Astrocyte of the cerebellum (primary cell): ENCODE measurements around the gene PYGM.

Experiments used
- DNase-seq: peaks from one replicate; pipeline ENCODE4 v3.0.0-alpha.2; 2011; ENCODE audit warnings: low read depth
- H3K4me3 ChIP-seq: 2 replicates; pipeline ENCODE4 v1.5.1; 2011; ENCODE audit warnings: mild to moderate bottlenecking, low read depth, low read length, moderate library complexity
- in situ Hi-C: cut with HindIII; loops from 2 replicates; pipeline ENCODE4 v1.10.0; 2017; ENCODE audit warnings: low sequenced_read_pairs
- TF ChIP-seq, protein P1 (sequence below): IDR thresholded peaks from 2 replicates; pipeline ENCODE4 v1.5.1; 2012; ENCODE audit warnings: low read length, low read depth, moderate library complexity, mild to moderate bottlenecking; ENCODE audit errors: missing control alignments

Gene PYGM

GRCh38 chr11:64790205-64791095 lies 30.7 kb upstream of the PYGM start:
- TF ChIP-seq, protein P1, sequence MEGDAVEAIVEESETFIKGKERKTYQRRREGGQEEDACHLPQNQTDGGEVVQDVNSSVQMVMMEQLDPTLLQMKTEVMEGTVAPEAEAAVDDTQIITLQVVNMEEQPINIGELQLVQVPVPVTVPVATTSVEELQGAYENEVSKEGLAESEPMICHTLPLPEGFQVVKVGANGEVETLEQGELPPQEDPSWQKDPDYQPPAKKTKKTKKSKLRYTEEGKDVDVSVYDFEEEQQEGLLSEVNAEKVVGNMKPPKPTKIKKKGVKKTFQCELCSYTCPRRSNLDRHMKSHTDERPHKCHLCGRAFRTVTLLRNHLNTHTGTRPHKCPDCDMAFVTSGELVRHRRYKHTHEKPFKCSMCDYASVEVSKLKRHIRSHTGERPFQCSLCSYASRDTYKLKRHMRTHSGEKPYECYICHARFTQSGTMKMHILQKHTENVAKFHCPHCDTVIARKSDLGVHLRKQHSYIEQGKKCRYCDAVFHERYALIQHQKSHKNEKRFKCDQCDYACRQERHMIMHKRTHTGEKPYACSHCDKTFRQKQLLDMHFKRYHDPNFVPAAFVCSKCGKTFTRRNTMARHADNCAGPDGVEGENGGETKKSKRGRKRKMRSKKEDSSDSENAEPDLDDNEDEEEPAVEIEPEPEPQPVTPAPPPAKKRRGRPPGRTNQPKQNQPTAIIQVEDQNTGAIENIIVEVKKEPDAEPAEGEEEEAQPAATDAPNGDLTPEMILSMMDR = no peak
- no peak for DNase-seq
- in situ Hi-C loops = no loop called here
- no peak overlapping the region for H3K4me3 ChIP-seq

DNA sequence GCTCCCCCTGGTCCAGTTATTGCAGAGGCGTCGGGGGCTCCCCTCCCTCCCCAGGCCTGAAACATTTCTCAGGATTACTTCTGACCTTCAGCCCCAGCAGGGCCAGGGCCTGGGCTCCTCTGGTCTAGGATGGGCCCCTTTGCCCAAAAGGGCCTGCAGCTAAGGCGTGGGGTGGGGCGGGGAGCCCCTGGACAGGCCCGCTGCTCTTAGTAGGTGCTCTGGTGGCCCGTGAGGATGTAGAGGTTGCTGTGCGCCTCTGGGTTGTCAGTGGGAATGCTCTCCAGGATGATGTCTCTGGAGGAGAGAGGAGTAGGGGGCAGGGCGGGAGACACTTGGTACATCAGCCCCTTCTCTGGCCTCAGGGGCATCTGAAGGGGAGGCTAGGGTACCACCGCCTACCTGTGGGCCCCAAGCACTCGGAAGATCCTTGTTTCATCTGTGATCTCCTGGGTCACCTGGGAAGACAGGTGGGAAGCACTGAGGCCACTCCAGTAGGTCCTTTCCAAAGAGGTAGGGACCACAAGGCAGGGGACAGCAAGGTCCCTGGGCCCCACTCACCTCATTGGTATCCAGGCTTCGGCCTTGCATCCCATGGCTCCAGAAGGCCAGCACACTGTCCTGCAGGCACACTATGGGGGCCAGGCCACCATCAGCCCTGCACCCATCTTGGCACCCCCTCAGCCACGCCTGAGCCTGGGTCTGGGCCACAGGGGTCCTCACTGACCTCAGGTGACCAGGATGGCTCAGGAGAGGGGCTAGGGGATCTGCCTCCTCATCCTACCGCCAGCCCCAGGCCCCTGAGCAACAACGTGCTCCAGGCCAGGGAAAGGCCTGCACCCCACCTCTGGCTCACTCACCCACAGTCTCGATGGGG lies 29.8 kb upstream of the PYGM start:
- in situ Hi-C loops = no loop called here
- TF ChIP-seq, protein P1 = no peak
- no peak for DNase-seq
- no peak overlapping the region for H3K4me3 ChIP-seq

DNA sequence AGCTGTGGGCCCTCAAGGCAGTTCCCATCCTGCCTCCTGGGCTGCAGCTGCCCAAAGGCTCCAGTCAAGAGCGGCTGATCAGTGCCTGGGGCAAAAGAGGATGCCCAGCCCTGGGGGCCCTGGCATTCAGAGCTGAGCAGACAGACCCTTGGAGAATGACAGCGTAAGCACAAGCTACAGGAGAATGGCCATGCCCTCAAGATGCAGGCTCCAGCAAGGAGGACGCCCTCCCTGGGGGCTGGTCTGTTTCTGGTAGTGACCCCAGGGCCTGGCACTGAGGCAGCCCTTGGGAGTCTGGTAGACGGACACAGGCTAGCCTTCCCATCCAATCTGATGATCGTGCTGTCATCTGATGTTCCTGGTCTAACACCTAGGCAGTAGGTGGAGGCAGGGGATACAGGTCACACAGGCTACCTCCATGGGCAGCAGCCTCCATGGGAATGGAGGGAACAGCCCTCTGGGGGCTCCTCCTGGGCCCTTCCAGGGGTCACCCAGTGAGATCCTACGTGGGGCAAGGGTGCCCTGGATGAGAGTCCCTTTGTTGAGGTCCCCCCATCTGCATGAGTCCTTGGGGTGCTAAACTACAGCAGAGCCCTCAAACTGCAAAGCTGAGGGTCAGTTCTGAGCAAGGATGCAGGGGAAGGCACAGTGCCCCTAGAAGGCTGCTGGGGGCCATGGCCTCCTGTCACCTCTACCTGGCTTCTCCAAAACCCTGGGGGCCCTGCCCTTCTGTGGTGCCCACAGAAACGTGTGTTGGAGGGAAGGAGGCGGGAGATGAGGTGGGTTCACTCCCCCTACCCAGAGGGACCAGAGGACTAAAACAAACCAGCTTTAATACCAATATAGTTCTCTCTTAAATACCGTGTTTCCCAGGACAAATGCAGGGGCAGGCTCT lies 28.8 kb upstream of the PYGM start:
- TF ChIP-seq, protein P1 = no peak
- in situ Hi-C loops = no loop called here
- H3K4me3 ChIP-seq = no peak overlapping the region
- no peak for DNase-seq

GRCh38 chr11:64787526-64788320 lies 27.9 kb upstream of the PYGM start:
- TF ChIP-seq, protein P1 = peak; percentile 91
- in situ Hi-C loops = no loop called here
- no peak for DNase-seq
- no peak overlapping the region for H3K4me3 ChIP-seq

- in situ Hi-C loops = no loop called here
- H3K4me3 ChIP-seq = no peak overlapping the region
- TF ChIP-seq, protein P1 = no peak
- no peak for DNase-seq
Measured at GRCh38 chr11:64786308-64786707, 26.5 kb upstream of the PYGM start.
